ENCODE measurements around the gene HCFC1R1.
"Not testable (repeated sequence)": the region's sequence is repeated elsewhere in the genome, so short reads cannot be mapped to it uniquely, and the experiment has no call there.

HCFC1R1 gene

DNA sequence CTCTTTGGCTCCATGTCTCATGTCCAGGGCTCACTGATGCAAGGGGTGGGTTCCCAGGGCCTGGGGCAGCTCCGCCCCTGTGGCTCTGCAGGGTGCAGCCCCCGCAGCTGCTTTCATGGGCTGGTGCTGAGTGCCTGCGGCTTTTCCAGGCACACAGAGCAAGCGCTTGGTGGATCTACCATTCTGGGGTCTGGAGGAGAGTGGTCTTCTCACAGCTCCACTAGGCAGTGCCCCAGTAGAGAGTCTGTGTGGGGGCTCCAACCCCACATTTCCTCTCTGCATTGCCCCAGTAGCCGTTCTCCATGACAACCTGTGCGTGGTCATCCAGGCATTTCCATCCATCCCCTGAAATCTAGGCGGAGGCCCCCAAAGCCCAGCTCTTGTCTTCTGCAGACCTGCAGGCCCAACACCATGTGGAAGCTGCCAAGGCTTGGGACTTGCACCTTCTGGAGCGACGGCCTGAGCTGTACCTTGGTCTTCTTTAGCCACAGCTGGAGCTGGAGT lies 46.9 kb upstream of the HCFC1R1 start:
- no peak overlapping the region for H2AFZ ChIP-seq
- no peak overlapping the region for H3K9ac ChIP-seq
- no peak overlapping the region for H3K27ac ChIP-seq
- no peaks in the 10 kb centered on the region for H3K4me1 ChIP-seq
- no peaks in the 10 kb centered on the region for H3K27me3 ChIP-seq (ENCODE audit: control insufficient read depth, insufficient read depth, low read length)
- no peaks in the 10 kb centered on the region for H3K9me3 ChIP-seq (ENCODE audit: control insufficient read depth, low read length)
- H3K79me2 ChIP-seq = no peaks in the 10 kb centered on the region
- no peaks in the 10 kb centered on the region for H3K36me3 ChIP-seq (ENCODE audit: control insufficient read depth, insufficient read depth, low read length)
- TF ChIP-seq, protein P1, sequence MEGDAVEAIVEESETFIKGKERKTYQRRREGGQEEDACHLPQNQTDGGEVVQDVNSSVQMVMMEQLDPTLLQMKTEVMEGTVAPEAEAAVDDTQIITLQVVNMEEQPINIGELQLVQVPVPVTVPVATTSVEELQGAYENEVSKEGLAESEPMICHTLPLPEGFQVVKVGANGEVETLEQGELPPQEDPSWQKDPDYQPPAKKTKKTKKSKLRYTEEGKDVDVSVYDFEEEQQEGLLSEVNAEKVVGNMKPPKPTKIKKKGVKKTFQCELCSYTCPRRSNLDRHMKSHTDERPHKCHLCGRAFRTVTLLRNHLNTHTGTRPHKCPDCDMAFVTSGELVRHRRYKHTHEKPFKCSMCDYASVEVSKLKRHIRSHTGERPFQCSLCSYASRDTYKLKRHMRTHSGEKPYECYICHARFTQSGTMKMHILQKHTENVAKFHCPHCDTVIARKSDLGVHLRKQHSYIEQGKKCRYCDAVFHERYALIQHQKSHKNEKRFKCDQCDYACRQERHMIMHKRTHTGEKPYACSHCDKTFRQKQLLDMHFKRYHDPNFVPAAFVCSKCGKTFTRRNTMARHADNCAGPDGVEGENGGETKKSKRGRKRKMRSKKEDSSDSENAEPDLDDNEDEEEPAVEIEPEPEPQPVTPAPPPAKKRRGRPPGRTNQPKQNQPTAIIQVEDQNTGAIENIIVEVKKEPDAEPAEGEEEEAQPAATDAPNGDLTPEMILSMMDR (IDR thresholded peaks at IDR 0.05) = no peak
- H3K4me3 ChIP-seq (ENCODE audit: low read depth, low read length) = no peak overlapping the region
- no peak overlapping the region for H3K4me2 ChIP-seq (ENCODE audit: low read length)

DNA sequence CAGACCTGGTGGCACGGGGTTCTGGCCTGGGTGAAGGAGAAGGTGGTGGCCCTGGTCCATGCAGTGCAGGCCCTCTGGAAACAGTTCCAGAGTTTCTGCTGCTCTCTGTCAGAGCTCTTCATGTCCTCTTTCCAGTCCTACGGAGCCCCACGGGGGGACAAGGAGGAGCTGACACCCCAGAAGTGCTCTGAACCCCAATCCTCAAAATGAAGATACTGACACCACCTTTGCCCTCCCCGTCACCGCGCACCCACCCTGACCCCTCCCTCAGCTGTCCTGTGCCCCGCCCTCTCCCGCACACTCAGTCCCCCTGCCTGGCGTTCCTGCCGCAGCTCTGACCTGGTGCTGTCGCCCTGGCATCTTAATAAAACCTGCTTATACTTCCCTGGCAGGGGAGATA lies 45.4 kb upstream of the HCFC1R1 start:
- not testable (repeated sequence) for H3K79me2 ChIP-seq; H3K27me3 ChIP-seq (ENCODE audit: control insufficient read depth, insufficient read depth, low read length); H3K36me3 ChIP-seq (ENCODE audit: control insufficient read depth, insufficient read depth, low read length)

DNA sequence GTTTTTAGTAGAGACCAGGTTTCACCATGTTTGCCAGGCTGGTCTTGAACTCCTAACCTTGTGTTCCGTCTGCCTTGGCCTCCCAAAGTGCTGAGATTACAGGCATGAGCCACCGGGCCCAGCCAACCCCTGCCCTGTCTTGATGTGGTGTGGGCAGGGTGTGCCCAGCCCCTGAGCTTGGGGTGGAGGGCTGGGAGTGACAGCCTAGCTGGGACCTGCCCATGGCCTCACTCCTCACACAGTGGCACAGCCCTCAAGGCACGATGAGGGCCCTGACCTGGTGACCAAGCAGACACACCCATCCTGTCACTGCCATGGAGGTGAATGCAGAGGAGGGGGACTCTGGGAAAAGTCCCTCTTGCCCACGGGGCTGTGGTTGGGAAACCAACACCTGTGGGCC lies 44.7 kb upstream of the HCFC1R1 start:
- Histone ChIP-seq H3K4me3 (ENCODE audit: low read depth, low read length) (no peak overlapping the region), H3K36me3 (ENCODE audit: control insufficient read depth, insufficient read depth, low read length) (no peaks in the 10 kb centered on the region), H3K4me1 (no peaks in the 10 kb centered on the region), H3K79me2 (no peaks in the 10 kb centered on the region), H3K27me3 (ENCODE audit: control insufficient read depth, insufficient read depth, low read length) (no peaks in the 10 kb centered on the region), H3K4me2 (ENCODE audit: low read length) (no peak overlapping the region), H2AFZ (no peak overlapping the region), H3K27ac (no peak overlapping the region), H3K9ac (no peak overlapping the region), H3K9me3 (ENCODE audit: control insufficient read depth, low read length) (no peaks in the 10 kb centered on the region)
- TF ChIP-seq, protein P1 (IDR thresholded peaks at IDR 0.05) = no peak

More for the DNA sequence above, 45.4 kb upstream of the HCFC1R1 start:
- not testable (repeated sequence) for H3K4me2 ChIP-seq (ENCODE audit: low read length); H3K27ac ChIP-seq; H3K9me3 ChIP-seq (ENCODE audit: control insufficient read depth, low read length); H3K4me3 ChIP-seq (ENCODE audit: low read depth, low read length); H2AFZ ChIP-seq; H3K4me1 ChIP-seq; H3K9ac ChIP-seq

DNA sequence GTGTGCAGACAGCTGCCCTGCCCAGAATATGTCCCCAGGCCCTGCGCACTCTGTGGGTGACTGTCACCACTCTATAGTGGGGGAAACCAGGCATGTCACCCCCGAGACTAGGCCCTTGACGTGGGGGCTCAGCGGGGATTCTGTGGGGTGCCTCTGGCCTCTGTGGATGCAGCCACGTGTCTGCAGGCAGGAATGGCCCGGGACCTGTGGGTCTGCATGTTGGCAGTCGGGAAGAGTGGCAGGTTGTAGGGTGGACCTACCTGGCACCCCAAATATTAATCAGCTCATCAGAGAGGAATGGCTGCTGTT lies 42.7 kb upstream of the HCFC1R1 start:
- Histone ChIP-seq H3K27me3 (ENCODE audit: control insufficient read depth, insufficient read depth, low read length) (no peaks in the 10 kb centered on the region), H3K36me3 (ENCODE audit: control insufficient read depth, insufficient read depth, low read length) (no peaks in the 10 kb centered on the region), H3K4me1 (no peaks in the 10 kb centered on the region), H3K4me2 (ENCODE audit: low read length) (peak overlapping the region; percentile 25), H3K9ac (no peak overlapping the region), H3K27ac (no peak overlapping the region), H3K9me3 (ENCODE audit: control insufficient read depth, low read length) (no peaks in the 10 kb centered on the region), H2AFZ (no peak overlapping the region), H3K4me3 (ENCODE audit: low read depth, low read length) (peak overlapping the region; percentile 9), H3K79me2 (no peaks in the 10 kb centered on the region)
- TF ChIP-seq, protein P1 (IDR thresholded peaks at IDR 0.05) = no peak

DNA sequence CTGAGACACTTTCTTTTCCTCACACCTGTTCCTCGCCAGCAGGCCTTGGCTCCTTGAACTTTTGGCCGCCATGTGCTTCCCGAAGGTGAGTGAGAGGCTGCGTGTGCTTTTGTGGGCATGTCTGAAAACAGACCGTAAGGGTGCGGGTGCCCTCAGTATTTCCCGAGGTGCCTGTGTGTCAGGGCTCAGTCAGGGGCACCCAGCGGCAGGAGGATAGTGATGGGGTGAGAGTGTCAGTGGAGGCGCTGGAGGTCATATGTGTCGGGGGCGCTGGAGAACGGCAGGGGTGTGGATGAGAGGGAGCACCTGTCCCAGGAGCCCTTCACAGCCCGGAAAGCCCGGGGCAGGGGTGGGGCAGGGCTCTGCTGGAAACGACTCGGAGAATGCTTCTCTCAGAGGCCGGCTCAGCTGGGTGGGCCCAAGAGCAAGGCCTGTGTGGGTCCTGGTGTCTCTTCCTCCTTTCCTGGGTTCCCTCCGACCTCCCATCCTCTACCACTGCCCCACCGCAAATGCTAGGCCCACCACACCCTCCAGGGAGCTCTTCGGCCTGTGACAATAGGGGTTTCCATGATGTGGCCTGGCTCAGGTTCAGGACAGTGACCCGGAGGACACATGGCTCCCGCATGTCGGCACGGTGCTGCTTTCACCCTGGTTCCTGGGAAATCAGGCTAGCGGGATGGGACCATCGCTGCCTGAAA lies 42.1 kb upstream of the HCFC1R1 start:
- H3K36me3 ChIP-seq (ENCODE audit: control insufficient read depth, insufficient read depth, low read length) = no peaks in the 10 kb centered on the region
- no peak overlapping the region for H3K27ac ChIP-seq
- H3K9ac ChIP-seq = no peak overlapping the region
- peak overlapping the region; percentile 21 for H3K4me3 ChIP-seq (ENCODE audit: low read depth, low read length)
- H3K9me3 ChIP-seq (ENCODE audit: control insufficient read depth, low read length) = no peaks in the 10 kb centered on the region
- no peak overlapping the region for H2AFZ ChIP-seq
- H3K27me3 ChIP-seq (ENCODE audit: control insufficient read depth, insufficient read depth, low read length) = no peaks in the 10 kb centered on the region
- H3K4me1 ChIP-seq = no peaks in the 10 kb centered on the region
- peak overlapping the region; percentile 25 for H3K4me2 ChIP-seq (ENCODE audit: low read length)
- no peaks in the 10 kb centered on the region for H3K79me2 ChIP-seq
- TF ChIP-seq, protein P1 (IDR thresholded peaks at IDR 0.05) = no peak
